ENCODE measurements around the gene TOGARAM1.

The TOGARAM1 gene, protein sequence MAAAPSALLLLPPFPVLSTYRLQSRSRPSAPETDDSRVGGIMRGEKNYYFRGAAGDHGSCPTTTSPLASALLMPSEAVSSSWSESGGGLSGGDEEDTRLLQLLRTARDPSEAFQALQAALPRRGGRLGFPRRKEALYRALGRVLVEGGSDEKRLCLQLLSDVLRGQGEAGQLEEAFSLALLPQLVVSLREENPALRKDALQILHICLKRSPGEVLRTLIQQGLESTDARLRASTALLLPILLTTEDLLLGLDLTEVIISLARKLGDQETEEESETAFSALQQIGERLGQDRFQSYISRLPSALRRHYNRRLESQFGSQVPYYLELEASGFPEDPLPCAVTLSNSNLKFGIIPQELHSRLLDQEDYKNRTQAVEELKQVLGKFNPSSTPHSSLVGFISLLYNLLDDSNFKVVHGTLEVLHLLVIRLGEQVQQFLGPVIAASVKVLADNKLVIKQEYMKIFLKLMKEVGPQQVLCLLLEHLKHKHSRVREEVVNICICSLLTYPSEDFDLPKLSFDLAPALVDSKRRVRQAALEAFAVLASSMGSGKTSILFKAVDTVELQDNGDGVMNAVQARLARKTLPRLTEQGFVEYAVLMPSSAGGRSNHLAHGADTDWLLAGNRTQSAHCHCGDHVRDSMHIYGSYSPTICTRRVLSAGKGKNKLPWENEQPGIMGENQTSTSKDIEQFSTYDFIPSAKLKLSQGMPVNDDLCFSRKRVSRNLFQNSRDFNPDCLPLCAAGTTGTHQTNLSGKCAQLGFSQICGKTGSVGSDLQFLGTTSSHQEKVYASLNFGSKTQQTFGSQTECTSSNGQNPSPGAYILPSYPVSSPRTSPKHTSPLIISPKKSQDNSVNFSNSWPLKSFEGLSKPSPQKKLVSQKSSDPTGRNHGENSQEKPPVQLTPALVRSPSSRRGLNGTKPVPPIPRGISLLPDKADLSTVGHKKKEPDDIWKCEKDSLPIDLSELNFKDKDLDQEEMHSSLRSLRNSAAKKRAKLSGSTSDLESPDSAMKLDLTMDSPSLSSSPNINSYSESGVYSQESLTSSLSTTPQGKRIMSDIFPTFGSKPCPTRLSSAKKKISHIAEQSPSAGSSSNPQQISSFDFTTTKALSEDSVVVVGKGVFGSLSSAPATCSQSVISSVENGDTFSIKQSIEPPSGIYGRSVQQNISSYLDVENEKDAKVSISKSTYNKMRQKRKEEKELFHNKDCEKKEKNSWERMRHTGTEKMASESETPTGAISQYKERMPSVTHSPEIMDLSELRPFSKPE (N-terminal part only)

DNA sequence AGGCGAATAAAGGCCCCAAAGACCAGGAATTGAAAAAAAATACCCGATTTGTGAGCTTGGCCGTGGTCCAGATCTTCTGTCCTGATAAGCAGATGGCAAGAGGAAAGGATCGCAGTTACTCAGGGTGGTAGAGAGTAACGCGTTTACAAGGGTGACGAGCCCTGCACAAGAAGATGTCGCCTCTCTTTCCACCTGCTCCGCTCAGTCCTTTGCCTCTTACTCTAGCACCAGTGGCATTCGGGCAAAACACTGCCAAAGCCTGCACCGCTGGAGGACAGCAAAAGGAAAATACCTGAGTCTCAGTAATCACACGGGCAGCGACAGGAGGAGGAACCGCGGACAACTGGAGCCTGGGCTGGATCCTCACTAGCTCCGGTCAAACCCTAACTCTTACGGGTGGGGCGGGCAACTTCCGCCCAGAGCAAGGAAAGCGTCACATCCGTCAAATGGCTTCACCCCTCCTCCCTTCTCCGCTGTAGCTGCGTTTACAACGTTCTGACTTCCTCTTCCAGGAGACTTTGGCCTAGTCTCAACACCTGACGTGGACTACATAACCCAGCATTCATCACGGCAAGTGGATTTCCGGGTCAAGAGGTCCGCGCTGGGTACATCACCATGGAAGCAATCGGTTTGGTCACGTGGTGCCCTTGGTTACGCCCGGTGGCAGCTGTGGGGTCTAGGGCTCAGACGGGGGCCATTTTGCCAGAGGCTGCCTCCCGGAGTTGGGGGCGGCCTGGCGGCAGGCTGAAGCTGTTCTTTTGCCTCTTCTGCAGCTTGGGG is at the start of gene TOGARAM1, which contains the start of gene KLHL28:
Gene TOGARAM1 (plus strand): TSS at position 637 of the 780 bp plus-strand sequence. CDS start 232 bp downstream, outside the sequence.
Gene KLHL28 (minus strand): TSS at position 394 of the 780 bp plus-strand sequence. CDS start 16,019 bp downstream, outside the sequence.
- TF ChIP-seq, protein P1, sequence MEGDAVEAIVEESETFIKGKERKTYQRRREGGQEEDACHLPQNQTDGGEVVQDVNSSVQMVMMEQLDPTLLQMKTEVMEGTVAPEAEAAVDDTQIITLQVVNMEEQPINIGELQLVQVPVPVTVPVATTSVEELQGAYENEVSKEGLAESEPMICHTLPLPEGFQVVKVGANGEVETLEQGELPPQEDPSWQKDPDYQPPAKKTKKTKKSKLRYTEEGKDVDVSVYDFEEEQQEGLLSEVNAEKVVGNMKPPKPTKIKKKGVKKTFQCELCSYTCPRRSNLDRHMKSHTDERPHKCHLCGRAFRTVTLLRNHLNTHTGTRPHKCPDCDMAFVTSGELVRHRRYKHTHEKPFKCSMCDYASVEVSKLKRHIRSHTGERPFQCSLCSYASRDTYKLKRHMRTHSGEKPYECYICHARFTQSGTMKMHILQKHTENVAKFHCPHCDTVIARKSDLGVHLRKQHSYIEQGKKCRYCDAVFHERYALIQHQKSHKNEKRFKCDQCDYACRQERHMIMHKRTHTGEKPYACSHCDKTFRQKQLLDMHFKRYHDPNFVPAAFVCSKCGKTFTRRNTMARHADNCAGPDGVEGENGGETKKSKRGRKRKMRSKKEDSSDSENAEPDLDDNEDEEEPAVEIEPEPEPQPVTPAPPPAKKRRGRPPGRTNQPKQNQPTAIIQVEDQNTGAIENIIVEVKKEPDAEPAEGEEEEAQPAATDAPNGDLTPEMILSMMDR (IDR thresholded peaks at IDR 0.05), result no peak

DNA sequence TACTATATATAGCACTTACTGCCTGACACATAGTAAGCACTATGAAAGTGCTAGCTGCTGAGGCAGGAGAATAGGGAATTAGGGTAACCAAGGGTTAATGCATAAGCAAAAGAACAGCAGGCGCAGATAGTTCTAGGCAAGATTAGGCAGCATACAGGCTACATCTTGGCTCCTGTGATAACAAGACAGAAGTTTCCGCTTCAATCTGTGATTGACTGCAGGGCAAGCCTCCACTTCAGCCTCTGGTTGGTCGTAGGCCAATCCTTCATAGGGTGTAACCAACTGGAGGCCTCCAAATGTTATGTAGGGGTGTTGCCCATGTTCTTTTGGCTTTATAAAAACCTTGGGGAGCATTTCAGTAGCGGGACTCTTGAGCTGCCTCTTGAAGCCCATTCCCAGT is 47.1 kb upstream of the TOGARAM1 start:
- TF ChIP-seq, protein P1 (IDR thresholded peaks at IDR 0.05), result no peak

DNA sequence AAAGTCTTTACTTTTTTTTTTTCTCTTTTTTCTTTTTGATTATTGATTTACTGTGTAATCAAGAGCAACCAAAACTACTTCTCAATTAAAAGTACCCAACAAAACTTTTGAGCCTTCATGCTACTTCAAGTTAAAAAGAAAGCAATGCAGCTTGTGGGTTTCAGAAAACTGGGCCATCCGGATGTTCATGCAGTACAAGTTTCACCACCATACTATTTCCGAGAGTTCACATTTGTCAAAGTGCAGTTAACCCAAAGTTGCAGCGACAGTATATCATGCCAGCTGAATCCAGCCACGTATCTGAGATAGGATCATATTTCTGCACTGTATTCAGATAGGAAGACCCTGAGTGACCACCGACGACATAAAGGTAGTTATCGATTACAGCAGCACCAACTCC is 33.2 kb upstream of the TOGARAM1 start:
- TF ChIP-seq, protein P1 (IDR thresholded peaks at IDR 0.05), result no peak

DNA sequence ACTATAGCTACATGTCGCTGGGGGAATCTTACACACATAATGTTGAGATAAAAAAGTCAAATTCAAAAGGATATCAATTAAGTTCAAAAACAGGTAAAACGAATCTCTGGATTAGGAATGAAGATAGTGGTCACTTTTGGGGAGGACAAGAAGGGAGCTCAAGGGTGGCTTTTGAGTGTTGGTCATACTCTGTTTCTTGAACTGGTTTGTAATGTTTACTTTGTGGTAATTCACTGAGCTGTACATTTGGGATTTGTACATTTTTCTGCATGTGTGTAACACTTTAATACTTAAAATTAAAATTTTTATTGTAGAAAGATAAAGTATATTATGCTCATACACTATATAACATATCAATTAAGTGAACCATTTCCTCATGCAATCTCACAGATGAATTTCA is 26.8 kb upstream of the TOGARAM1 start:
- TF ChIP-seq, protein P1 (IDR thresholded peaks at IDR 0.05), result no peak

DNA sequence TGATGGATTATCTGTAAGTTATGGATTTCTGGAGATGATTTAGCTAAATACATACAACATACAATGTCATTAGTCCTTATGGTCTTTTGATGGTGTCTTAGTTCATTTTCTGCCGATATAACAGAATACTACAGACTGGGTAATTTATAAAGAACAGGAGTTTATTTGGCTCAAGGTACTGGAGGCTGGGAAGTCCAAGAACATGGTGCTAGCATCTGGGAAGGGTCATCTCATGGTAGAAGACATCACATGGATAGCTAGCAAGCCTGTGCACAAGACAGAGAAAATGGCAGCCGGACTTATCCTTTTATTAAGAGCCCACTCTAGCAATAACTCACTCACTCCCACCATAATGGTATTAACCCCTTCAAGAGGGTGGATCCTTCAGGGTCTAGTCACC is 24.4 kb upstream of the TOGARAM1 start:
- TF ChIP-seq, protein P1 (IDR thresholded peaks at IDR 0.05), result no peak

DNA sequence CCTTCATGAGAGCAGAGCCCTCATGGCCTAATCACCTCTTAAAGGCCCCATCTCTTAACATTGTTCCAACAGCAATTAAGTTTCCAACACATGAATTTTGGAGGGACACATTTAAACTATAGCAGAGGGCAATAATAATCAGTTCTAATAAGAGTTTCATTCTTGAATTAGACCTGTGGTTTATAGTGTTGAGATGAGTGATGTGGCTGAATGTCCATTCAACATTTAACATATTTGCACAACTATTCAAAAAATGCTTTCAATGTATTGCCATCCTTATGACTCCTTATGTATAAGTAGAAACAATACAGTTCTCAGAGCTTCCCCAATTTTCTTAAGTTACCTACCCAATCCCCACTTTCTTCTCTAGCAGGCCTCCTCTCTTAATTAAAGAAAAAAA is 21.8 kb upstream of the TOGARAM1 start:
- TF ChIP-seq, protein P1 (IDR thresholded peaks at IDR 0.05), result no peak

Measured in LNCAP (cell line).